Activated T-cell treated with anti-CD3 and anti-CD28 coated beads, Interleukin-2, amount 50 U/mL, for 4 hours (primary cell): Measurements from ENCODE around the gene B9D1. TPM values are rescaled to one million over a fixed set of nuclear protein-coding genes. Genes with fewer than 3 reads are reported as not detected.

Source experiments
- ATAC-seq, 2 donors: fragments of 200-7000 bp; cut with Tn5 transposase; one replicate each; pipeline ENCODE4 v1.10.0; 2021
- DNase-seq: peaks from one replicate; pipeline ENCODE4 v3.0.0-alpha.2; 2020
- H3K27me3 Mint-ChIP-seq: one replicate; pipeline ENCODE4 v1.8.0; 2021; ENCODE audit warnings: low read depth, mixed read lengths
- H3K36me3 Mint-ChIP-seq: one replicate; pipeline ENCODE4 v1.8.0; 2022; ENCODE audit warnings: mixed read lengths; ENCODE audit not compliant: insufficient read depth
- H3K4me1 Mint-ChIP-seq: one replicate; pipeline ENCODE4 v1.8.0; 2021; ENCODE audit warnings: low read depth, mixed read lengths
- H3K4me3 Mint-ChIP-seq: one replicate; pipeline ENCODE4 v1.8.0; 2021; ENCODE audit warnings: mild to moderate bottlenecking, moderate library complexity, mixed read lengths
- H3K9me3 Mint-ChIP-seq: one replicate; pipeline ENCODE4 v1.8.0; 2021; ENCODE audit warnings: mixed read lengths
- total RNA-seq, 3 donors: library from RNA; stranded (reverse); gene quantifications; one replicate each; pipeline ENCODE4 v1.2.1, GENCODE V29; 2021

B9D1 gene
- total RNA-seq, 3 donors from 2014 or later: 5.4 to 7.6 (median 6.6) TPM

DNA sequence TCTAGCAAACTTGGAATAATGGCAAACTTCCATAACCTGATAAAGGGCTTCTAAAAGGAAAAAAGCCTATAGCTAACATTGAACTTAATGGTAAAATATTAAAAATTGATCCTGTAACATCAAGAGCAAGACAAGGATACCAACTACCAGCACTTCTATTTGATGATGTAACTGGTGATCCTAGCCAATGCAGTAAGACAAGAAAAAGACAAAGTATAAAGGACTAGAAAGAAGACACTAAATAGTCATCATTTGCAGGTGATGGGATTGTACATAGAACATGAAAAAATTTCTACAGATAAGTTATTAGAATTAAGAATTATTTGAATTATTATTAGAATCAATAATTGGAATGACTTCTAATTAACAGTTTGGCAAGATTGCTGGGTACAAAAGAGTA, 37.0 kb downstream of the B9D1 start:
- Mint-ChIP-seq H3K4me1 (no peaks in the 10 kb centered on the region), H3K27me3 (no peaks in the 10 kb centered on the region), H3K9me3 (peaks cover 13% of the 10 kb centered on the region), H3K36me3 (peaks cover 4% of the 10 kb centered on the region), H3K4me3 (no peak overlapping the region)
- no peak for DNase-seq
- no peak for ATAC-seq

DNA sequence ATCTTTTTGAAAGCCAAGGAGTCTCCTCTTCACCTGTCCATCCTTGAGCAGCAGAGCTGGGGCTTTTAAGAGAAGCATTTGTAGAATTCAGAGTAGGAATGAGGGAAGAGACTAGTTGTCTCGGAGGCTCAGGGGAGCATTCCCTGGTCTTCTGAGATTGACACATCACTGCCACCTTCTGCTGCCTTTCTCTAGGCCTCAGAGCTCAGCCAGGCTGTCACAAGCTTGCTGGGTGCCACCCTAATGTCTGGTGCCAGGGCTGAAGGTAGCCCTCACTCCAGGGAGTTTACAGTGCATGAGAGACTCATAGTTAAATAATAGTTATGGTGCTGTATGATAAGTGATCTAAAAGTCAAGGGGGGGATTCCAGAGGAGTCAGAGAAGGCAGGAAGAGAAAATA, 39.7 kb downstream of the B9D1 start:
- DNase-seq (no peak), ATAC-seq (no peak)
- peaks cover 13% of the 10 kb centered on the region for H3K9me3 Mint-ChIP-seq
- H3K4me3 Mint-ChIP-seq: no peak overlapping the region
- H3K27me3 Mint-ChIP-seq: no peaks in the 10 kb centered on the region
- H3K36me3 Mint-ChIP-seq: peaks cover 4% of the 10 kb centered on the region
- H3K4me1 Mint-ChIP-seq: no peaks in the 10 kb centered on the region

DNA sequence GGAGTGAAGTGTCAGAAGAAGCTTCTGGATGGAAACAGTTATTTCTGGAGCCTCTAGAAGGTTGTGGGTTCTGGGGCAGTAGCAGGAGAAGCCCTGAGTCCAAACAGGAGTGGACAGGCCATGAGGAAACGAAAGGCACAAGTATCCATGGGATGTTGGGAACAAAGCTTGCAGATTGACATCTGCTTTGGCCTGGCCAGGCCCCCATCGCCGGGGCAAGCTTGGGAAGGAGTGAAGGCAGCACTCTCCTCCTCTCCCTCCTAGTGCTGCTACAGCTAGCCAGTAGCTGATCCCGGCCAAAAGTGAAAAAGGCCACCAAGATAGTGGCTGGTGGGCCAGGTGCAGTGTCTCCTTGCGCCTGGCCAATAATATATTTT, 40.4 kb downstream of the B9D1 start:
- ATAC-seq: no peak
- no peak overlapping the region for H3K4me3 Mint-ChIP-seq
- H3K36me3 Mint-ChIP-seq: peaks cover 4% of the 10 kb centered on the region

DNA sequence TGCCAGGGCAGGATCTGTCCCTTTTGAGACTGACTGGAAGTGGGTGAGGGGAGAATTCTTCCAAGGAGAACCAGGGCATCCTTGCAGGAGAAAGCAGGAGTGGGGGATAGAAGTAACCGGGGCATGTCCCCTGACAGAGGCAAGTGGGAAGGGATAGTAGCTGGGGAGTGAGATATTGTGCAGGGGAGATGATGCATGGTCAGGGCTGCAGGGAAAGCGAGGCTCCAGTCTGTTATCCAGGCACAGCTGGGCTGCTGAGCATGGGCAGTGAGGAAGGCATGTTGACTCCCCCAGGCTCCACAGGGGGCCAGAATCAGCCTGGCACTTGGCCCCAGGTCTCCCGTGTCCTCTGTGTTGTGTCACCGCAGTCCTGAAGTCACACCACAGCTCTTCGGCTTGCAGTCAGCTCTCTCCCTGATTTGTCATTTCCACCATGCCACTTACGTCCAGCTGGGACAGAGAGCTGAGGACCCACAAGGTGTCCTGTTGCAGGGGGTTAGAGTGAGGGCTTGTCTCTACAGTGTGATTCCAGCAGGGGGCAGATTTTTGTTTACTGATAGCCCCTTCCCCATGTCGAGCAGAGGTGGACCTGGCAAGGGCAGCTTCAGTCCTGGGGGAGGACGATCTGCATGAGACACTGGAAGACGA, 40.9 kb downstream of the B9D1 start:
- no peaks in the 10 kb centered on the region for H3K27me3 Mint-ChIP-seq
- ATAC-seq (no peak), DNase-seq (no peak)
- no peaks in the 10 kb centered on the region for H3K4me1 Mint-ChIP-seq
- H3K4me3 Mint-ChIP-seq: no peak overlapping the region
- H3K9me3 Mint-ChIP-seq: peaks cover 13% of the 10 kb centered on the region
- peaks cover 4% of the 10 kb centered on the region for H3K36me3 Mint-ChIP-seq

More for the DNA sequence above, 40.4 kb downstream of the B9D1 start:
- Mint-ChIP-seq H3K4me1 (no peaks in the 10 kb centered on the region), H3K9me3 (peaks cover 13% of the 10 kb centered on the region), H3K27me3 (no peaks in the 10 kb centered on the region)
- DNase-seq: no peak

DNA sequence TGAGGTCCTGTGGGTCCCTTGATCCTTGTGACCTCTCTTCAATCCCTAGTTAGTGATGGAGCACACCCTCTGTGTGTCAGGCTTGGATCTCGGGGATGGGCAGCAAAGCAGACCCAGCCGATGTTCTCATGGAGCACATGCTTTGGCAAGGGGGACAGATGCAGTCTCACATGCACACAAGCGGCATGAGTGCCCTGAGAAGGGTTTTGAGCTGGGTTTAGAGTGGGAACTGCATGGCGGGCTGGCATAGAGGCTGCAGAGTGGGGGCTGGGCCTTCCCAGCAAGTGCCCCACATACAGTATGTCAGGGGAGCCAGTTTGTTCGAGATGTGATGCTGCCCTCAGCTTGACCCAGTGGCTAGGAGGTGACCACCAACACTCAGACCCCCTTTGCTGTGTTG, 41.6 kb downstream of the B9D1 start:
- ATAC-seq (no peak), DNase-seq (no peak)
- Mint-ChIP-seq H3K9me3 (peaks cover 10% of the 10 kb centered on the region), H3K27me3 (no peaks in the 10 kb centered on the region), H3K4me3 (no peak overlapping the region), H3K4me1 (no peaks in the 10 kb centered on the region), H3K36me3 (peaks cover 4% of the 10 kb centered on the region)

DNA sequence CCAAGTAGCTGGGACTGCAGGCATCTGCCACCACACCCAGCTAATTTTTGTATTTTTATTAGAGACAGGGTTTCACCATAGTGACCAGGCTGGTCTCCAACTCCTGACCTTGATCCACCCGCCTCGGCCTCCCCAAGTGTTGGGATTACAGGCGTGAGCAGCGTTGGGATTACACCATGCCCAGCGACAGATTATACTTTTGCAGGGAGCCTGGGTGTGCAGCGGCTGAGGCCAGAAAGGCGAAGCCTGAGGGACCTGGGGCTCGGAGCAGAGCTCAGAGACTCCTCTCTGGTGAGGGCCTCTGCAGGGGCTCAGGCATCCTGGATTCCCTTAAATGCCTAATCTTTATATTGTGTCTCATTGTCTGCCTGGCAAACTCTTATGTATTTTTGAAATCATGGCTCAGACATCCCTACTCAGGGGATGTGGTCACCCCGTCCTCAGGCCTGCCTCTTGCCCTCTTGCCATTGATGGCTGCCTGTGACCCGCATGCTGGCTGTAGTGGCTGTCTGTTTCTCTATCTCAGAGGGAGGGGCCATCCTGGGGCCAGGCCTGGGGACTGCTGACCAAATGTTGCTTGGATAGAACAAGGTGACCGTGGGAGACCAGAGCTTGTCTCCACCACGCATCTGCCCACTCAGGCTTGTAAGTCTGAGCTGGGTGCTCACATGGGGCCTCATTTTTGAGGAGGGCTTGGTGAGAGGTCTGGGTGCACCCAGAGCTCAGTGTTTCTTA, 42.6 kb downstream of the B9D1 start:
- ATAC-seq (no peak), DNase-seq (no peak)
- H3K4me3 Mint-ChIP-seq: no peak overlapping the region
- no peaks in the 10 kb centered on the region for H3K27me3 Mint-ChIP-seq
- H3K36me3 Mint-ChIP-seq: peaks cover 5% of the 10 kb centered on the region
- peaks cover under 1% of the 10 kb centered on the region for H3K9me3 Mint-ChIP-seq
- no peaks in the 10 kb centered on the region for H3K4me1 Mint-ChIP-seq

DNA sequence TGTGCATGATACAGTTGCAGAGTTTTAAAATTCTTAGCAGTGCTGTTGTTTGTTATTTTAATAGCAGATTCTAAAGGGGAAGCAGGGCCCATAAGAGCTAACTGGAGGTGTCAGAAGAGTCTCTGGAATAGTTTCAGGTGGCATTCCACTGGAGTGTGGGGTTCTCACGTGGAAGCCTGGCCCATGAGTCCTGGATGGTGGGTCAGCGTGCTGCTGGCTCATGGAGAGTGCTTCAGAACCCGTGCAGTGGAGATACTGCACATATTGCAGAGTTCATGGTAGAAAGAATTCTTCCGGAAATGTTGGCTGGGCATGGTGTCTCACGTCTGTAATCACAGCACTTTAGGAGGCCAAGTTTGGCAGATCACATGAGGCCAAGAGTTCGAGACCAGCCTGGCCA, 43.9 kb downstream of the B9D1 start:
- no peak for ATAC-seq
- Mint-ChIP-seq H3K27me3 (peaks cover 3% of the 10 kb centered on the region), H3K9me3 (no peaks in the 10 kb centered on the region), H3K4me1 (no peaks in the 10 kb centered on the region), H3K36me3 (peaks cover 12% of the 10 kb centered on the region), H3K4me3 (no peak overlapping the region)
- DNase-seq: no peak

DNA sequence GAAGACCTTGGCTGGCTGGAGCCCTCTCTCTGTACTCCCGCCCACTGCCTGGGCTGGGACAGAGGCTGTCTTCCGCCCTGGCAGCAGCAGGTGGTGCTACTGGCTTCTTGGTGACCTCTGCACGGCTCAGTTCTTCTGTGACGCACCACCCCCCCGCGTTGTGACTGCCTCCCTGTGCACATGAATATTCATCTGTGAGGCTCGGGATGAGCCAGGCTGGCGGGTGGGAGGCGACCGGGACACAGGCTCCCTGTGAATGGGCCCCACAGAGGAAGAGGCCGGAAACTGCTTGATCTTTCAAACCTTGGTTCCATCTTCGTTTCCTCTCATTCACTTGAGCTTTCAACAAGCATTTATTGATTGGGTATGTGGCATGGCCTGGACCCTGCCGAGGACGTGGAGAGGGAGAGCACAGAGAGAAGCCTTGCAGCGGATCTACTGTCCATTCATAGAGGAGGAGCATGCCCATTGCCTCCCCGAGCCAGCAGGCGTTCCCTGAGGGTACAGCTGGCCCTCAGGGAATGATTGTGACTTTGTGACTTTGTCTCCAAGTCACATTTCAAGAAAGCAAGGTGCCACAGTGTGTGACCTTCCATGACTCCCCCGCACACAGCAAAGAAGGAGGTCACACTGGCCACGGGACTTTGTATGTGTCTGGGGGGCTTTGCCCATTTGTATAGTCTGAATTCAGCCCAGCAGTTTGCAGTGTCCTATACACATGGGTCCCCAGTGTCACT, 45.0 kb downstream of the B9D1 start:
- H3K4me1 Mint-ChIP-seq: no peaks in the 10 kb centered on the region
- peaks cover 13% of the 10 kb centered on the region for H3K36me3 Mint-ChIP-seq
- H3K4me3 Mint-ChIP-seq: no peak overlapping the region
- ATAC-seq (no peak), DNase-seq (no peak)
- no peaks in the 10 kb centered on the region for H3K9me3 Mint-ChIP-seq
- peaks cover 6% of the 10 kb centered on the region for H3K27me3 Mint-ChIP-seq

DNA sequence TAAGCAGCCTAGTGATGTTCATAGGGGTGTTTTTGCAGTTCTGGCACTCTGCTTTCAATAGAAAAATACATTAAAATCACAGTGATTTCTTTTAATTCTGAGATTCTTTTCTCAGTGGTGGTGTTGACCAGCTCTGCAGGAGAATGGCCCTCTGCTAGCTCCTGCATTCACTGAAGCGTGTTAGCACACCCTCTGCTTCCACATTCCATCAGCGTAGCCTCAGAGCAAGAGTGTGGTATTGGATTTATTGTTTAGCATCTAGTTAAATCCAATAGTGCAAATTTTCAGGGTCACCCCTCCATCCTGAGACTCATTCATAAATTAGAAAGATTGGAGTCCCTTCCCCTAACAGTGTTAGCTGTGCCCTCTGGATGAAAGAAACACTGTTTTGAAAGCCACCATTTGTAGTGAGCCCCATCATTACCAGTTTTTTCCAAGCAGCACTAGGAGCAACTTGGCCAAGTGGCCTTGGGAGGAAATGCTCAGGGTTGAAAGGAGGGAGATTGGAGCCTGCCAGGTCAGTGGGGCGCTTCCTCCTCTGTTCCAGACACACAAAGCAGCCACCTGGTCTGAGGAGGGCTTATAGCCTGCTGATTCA, 45.7 kb downstream of the B9D1 start:
- Mint-ChIP-seq H3K4me1 (no peaks in the 10 kb centered on the region), H3K36me3 (peaks cover 15% of the 10 kb centered on the region), H3K9me3 (no peaks in the 10 kb centered on the region), H3K27me3 (peaks cover 6% of the 10 kb centered on the region), H3K4me3 (no peak overlapping the region)
- DNase-seq: no peak
- ATAC-seq: no peak

DNA sequence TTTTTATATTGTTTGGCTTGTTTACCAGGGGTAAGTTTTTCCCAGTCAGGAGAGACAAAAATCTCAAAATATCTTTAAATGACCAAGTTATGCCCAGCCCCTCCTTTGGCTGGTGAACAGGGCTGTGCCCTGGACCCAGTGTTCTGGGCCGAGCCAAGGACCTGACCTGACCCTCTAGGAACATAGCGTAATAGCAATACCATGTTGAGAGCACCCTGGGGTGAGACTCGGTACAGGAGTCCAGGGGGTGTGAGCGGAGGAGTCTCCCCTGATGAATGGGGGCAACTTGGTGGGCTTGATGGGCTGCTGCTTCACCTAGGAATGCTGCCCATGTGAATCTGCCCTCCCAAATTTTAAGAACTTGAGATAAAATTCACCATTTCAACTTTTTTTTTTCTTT, 47.4 kb downstream of the B9D1 start:
- DNase-seq (no peak), ATAC-seq (no peak)
- H3K4me3 Mint-ChIP-seq: no peak overlapping the region
- H3K4me1 Mint-ChIP-seq: no peaks in the 10 kb centered on the region
- peaks cover 15% of the 10 kb centered on the region for H3K36me3 Mint-ChIP-seq
- no peaks in the 10 kb centered on the region for H3K9me3 Mint-ChIP-seq
- H3K27me3 Mint-ChIP-seq: peaks cover 13% of the 10 kb centered on the region

DNA sequence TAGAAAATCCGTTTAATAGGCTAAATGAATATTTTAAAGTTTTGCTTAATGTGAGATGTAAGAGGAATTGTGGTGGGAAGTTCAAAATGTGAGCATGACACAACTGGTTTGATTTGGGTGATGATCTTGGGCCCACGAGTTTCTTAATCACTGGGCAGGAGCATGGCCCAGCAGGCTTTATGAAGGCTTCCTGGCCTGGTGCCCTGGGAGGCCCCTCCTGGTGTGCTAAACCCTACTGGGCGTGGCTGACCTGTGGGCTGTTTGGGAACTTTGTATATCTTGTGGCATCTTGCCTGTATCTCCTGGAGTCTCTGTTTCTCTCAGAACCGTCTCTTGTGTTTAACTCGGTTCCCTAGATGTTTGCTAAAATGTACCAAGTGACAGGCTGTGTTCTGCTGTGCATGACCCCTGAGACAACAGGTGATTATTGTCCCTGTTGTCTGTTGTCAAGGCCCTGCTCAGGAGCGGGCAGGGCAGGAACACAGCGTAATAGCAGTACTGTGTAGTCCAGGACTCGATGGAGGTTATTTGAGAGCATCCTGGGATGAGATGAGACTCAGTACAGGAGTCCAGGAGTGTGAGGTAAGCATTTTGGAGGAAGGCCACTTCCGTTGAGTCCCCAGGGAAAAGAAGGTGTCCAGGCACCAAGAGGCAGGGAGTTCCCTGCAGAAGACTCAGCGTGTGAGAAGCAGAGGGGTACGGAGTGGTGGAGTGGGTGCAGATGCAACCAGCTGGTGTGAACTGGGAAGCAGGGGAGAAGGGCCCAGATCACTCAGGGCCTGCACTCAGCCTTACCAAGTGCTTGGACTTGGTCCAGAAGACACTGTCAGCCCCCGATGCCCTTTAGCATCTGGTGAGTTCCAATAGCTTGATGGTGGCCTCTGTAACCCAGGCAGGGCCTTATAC, 48.5 kb downstream of the B9D1 start:
- ATAC-seq (no peak), DNase-seq (no peak)
- Mint-ChIP-seq H3K27me3 (peaks cover 18% of the 10 kb centered on the region), H3K4me3 (no peak overlapping the region), H3K9me3 (no peaks in the 10 kb centered on the region), H3K4me1 (no peaks in the 10 kb centered on the region), H3K36me3 (peaks cover 15% of the 10 kb centered on the region)

DNA sequence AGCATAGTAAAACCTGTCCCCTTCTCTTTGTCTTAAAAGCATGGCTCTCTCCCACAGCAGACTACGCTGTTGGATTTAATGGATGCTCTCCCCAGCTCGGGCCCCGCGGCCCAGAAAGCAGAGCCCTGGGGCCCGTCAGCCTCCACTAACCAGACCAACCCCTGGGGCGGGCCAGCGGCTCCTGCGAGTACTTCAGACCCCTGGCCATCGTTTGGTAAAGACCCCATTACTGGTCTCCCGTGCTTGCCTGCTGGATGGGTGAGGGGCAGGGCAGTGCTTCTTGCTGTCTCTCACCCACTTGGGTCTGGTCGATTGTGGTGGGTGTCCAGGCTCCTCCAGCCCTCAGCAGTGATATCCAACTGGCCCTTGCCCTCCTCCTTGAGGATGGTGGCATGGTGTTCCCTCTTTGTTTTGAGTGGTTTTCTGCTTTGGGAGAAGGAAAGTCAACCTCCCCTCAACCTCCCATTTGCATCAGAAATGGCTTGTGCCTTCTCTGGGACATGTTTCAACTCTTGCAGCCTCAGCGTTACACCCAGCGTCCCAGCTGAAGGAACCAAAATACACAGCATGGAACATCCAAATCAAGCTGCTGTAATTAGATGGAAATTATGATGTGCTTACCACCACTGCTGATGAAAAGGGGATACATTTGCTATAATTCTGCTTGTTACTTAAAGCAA, 49.3 kb downstream of the B9D1 start:
- Mint-ChIP-seq H3K27me3 (peaks cover 24% of the 10 kb centered on the region), H3K4me3 (no peak overlapping the region), H3K4me1 (no peaks in the 10 kb centered on the region), H3K36me3 (peaks cover 15% of the 10 kb centered on the region), H3K9me3 (no peaks in the 10 kb centered on the region)
- ATAC-seq: no peak
- no peak for DNase-seq

DNA sequence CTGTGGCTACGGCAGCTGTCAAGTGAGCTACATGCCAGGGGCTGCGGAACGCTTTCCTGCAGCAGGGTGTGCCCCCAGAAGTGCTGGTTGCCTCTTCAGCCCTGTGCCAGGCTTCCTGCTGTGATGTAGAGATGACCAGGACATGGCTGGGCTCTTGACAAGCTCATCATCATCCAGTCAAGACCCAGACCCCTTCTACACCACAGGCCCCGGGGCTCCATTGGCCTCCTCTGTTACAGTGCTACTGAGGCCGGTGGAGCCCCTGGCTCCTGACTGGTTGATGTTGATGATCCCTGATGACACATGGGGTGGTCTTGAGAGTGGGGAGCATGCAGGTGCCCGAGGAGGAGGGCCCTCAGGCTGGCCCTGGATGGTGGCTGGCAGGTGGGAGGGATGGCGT, 50.1 kb downstream of the B9D1 start:
- ATAC-seq: no peak

More for the DNA sequence above, 50.1 kb downstream of the B9D1 start:
- Mint-ChIP-seq H3K9me3 (no peaks in the 10 kb centered on the region), H3K4me3 (no peak overlapping the region), H3K27me3 (peaks cover 26% of the 10 kb centered on the region), H3K4me1 (peaks cover 3% of the 10 kb centered on the region), H3K36me3 (peaks cover 15% of the 10 kb centered on the region)
- DNase-seq: no peak
